SU-DHL-6 (cell line): Measurements from ENCODE around the gene MASP1.

ENCODE experiments used
- CTCF ChIP-seq: fragments of 200-600 bp; sonication (generic); IDR thresholded peaks from one replicate; pipeline ENCODE4 v1.5.1; 2017; ENCODE audit warnings: antibody characterized with exemption, mild to moderate bottlenecking, low read length, moderate library complexity; ENCODE audit not compliant: insufficient read depth, poor library complexity, severe bottlenecking
- EZH2phosphoT487 ChIP-seq: fragments of 200-600 bp; sonication (generic), shearing (Covaris generic); conservative IDR thresholded peaks from 2 replicates; pipeline ENCODE4 v1.6.1; 2018; ENCODE audit warnings: mild to moderate bottlenecking, antibody characterized with exemption, low read length, moderate library complexity, mixed read lengths

- TF ChIP-seq CTCF = no peak
- no peak for TF ChIP-seq EZH2phosphoT487
These were observed 61.5 kb downstream of the MASP1 start for GRCh38 chr3:187230011-187230410.
